HepG2 (cell line): ENCODE data around the gene ATN1. TPM values are rescaled to one million over a fixed set of nuclear protein-coding genes. Genes with fewer than 3 reads are reported as not detected.

Source experiments
- ATAC-seq: fragments of 200-7000 bp; cut with Tn5 transposase; 3 replicates; pipeline ENCODE4 v1.9.1; 2020; ENCODE audit warnings: mild to moderate bottlenecking, moderate library complexity
- BruUV-seq: library from RNA; stranded (reverse); fragments of 400-500 nt; replicated peaks from 2 replicates; lab custom pipeline; 2021; lab: Mats Ljungman, UMichigan
- CTCF ChIA-PET: fragments of 300-600 bp; formaldehyde crosslinking; extraction: SDS; loops from one replicate; lab custom pipeline; 2021; ENCODE audit warnings: low total read pairs, inconsistent platforms, low intra/inter-chr PET ratio; lab: Yijun Ruan, JAX
- POLR2A ChIA-PET: fragments of 350-600 bp; sonication (Branson Sonifier 250); formaldehyde crosslinking; loops from one replicate; lab custom pipeline; 2020; ENCODE audit warnings: antibody characterized with exemption, inconsistent platforms; lab: Yijun Ruan, JAX
- DNase-seq: peaks from one replicate; pipeline ENCODE4 v3.0.0-alpha.2; 2015; ENCODE audit warnings: low spot score
- FAIRE-seq: peaks from 3 replicates; lab custom pipeline; 2011; peaks lifted over from hg19 to GRCh38; lab: Jason Lieb, UNC
- H2AFZ ChIP-seq: one replicate; pipeline ENCODE4 v1.6.1; 2011; ENCODE audit warnings: low read length, inconsistent platforms
- H3K27ac ChIP-seq: fragments of 300-600 bp; 3 replicates; pipeline ENCODE4 v1.8.0; 2011; ENCODE audit warnings: mixed run types, mild to moderate bottlenecking, mixed read lengths, low read length, inconsistent platforms; ENCODE audit not compliant: insufficient read depth; ENCODE audit errors: extremely low read length
- H3K27me3 ChIP-seq, 2 experiments: fragments of 200-600 bp in 1 of 2; 2 replicates in 1 of 2; 3 replicates in 1 of 2; pipeline versions ENCODE4 v1.6.0 to v1.8.0; 2011; ENCODE audit warnings: low read length in 2 of 2, mild to moderate bottlenecking in 2 of 2, moderate library complexity in 2 of 2, inconsistent platforms in 1 of 2; ENCODE audit not compliant: insufficient read depth in 2 of 2, control insufficient read depth in 1 of 2
- H3K36me3 ChIP-seq, 2 experiments: fragments of 200-600 bp in 1 of 2; replicated peaks in 1 of 2; 2 replicates in 1 of 2; 3 replicates in 1 of 2; pipeline versions ENCODE4 v1.5.1 to v1.8.0; 2011; ENCODE audit warnings: low read length in 2 of 2, inconsistent platforms in 1 of 2; ENCODE audit not compliant: insufficient read depth in 2 of 2, control insufficient read depth in 1 of 2
- H3K4me1 ChIP-seq: 2 replicates; pipeline ENCODE4 v1.5.1; 2012; ENCODE audit warnings: low read length, inconsistent platforms; ENCODE audit not compliant: insufficient read depth
- H3K4me2 ChIP-seq: 2 replicates; pipeline ENCODE4 v1.6.0; 2011; ENCODE audit warnings: low read depth, low read length, inconsistent platforms
- H3K4me3 ChIP-seq, 3 experiments: fragments of 200-600 bp in 1 of 3; sonication (generic), shearing (Covaris generic) in 1 of 3; replicated peaks in 1 of 3; 2 replicates each; pipeline ENCODE4 v1.5.1; 2011 to 2016; ENCODE audit warnings: low read length in 3 of 3, inconsistent platforms in 2 of 3, low read depth in 2 of 3, mild to moderate bottlenecking in 2 of 3, control low read depth in 1 of 3, mixed read lengths in 1 of 3; ENCODE audit not compliant: insufficient read depth in 1 of 3
- H3K79me2 ChIP-seq: one replicate; pipeline ENCODE4 v1.6.1; 2011; ENCODE audit warnings: low read length, inconsistent platforms; ENCODE audit not compliant: insufficient read depth
- H3K9ac ChIP-seq: 2 replicates; pipeline ENCODE4 v1.6.0; 2011; ENCODE audit warnings: mild to moderate bottlenecking, low read depth, low read length, inconsistent platforms; ENCODE audit not compliant: insufficient read depth
- H3K9me3 ChIP-seq: 2 replicates; pipeline ENCODE4 v1.5.1; 2012; ENCODE audit warnings: mild to moderate bottlenecking, low read length
- H4K20me1 ChIP-seq: 2 replicates; pipeline ENCODE4 v1.6.0; 2011; ENCODE audit warnings: inconsistent platforms, mild to moderate bottlenecking, low read length, moderate library complexity; ENCODE audit not compliant: insufficient read depth
- GLI4 ChIP-seq: sonication (generic); formaldehyde crosslinking; IDR thresholded peaks from 2 replicates; pipeline ENCODE4 v1.5.1; 2020; ENCODE audit warnings: missing genetic modification reagents, mild to moderate bottlenecking, moderate library complexity, borderline replicate concordance
- MAZ ChIP-seq, 2 experiments: sonication (generic) in 1 of 2; formaldehyde crosslinking in 1 of 2; IDR thresholded peaks; 2 replicates each; pipeline versions ENCODE4 v1.5.0 to v1.6.1; 2012 to 2020; ENCODE audit warnings: low read depth in 2 of 2, mild to moderate bottlenecking in 2 of 2, borderline replicate concordance in 1 of 2, improper control_type of control experiment in 1 of 2, low read length in 1 of 2, missing genetic modification reagents in 1 of 2, moderate library complexity in 1 of 2
- POLR2G ChIP-seq: fragments of 200-400 bp; formaldehyde crosslinking; IDR thresholded peaks from 2 replicates; pipeline ENCODE4 v1.6.1; 2018; ENCODE audit warnings: mild to moderate bottlenecking, low read depth, low read length, moderate library complexity
- PRDM15 ChIP-seq: sonication (generic); formaldehyde crosslinking; IDR thresholded peaks from 2 replicates; pipeline ENCODE4 v1.4.0; 2020; ENCODE audit warnings: missing genetic modification reagents
- SAFB2 ChIP-seq: sonication (generic); formaldehyde crosslinking; IDR thresholded peaks from 2 replicates; pipeline ENCODE4 v1.5.1; 2020; ENCODE audit warnings: missing genetic modification reagents, low read depth, mild to moderate bottlenecking, borderline replicate concordance
- ZNF143 ChIP-seq: sonication (generic); formaldehyde crosslinking; IDR thresholded peaks from 2 replicates; pipeline ENCODE4 v1.4.0; 2020; ENCODE audit warnings: missing genetic modification reagents
- ZNF225 ChIP-seq: sonication (generic); formaldehyde crosslinking; IDR thresholded peaks from 2 replicates; pipeline ENCODE4 v1.4.0; 2020; ENCODE audit warnings: mild to moderate bottlenecking, missing genetic modification reagents
- ZNF570 ChIP-seq: sonication (generic); formaldehyde crosslinking; IDR thresholded peaks from 2 replicates; pipeline ENCODE4 v1.4.0; 2020; ENCODE audit warnings: mild to moderate bottlenecking, missing genetic modification reagents, borderline replicate concordance
- ZNF790 ChIP-seq: sonication (generic); formaldehyde crosslinking; IDR thresholded peaks from 2 replicates; pipeline ENCODE4 v1.8.0; 2022; ENCODE audit warnings: missing genetic modification reagents, mild to moderate bottlenecking, borderline replicate concordance
- WGBS: methylation state at CpG from one replicate; pipeline ENCODE4 v1.1.6; 2017; ENCODE audit warnings: low lambda C conversion rate; 5-methylcytosine and 5-hydroxymethylcytosine counted together
- in situ Hi-C: cut with HindIII; loops from 2 replicates; pipeline ENCODE4 v1.10.0; 2017; ENCODE audit warnings: low pct_unique_long_range_greater_than_20kb; ENCODE audit not compliant: extremely low pct_ligation_motif_present
- intact Hi-C: fragments of 100-400 bp; cut with micrococcal nuclease; formaldehyde crosslinking; loops from one replicate; pipeline ENCODE4 v1.10.0; 2022; ENCODE audit not compliant: unreplicated experiment
- polyA plus RNA-seq, 8 experiments: library from polyadenylated mRNA; depleted of rRNA in 3 of 8; stranded (reverse) in 7 of 8; unstranded in 1 of 8; fragments of >200 nt; fragmentation: Illumina TruSeq in 4 of 8; extraction: Trizol in 4 of 8; gene quantifications; 2 replicates each; pipeline versions ENCODE4 v1.2.1 to v1.2.3, GENCODE V29; 2011 to 2016; ENCODE audit warnings: low read depth in 4 of 8, missing spikeins in 1 of 8, mixed read lengths in 1 of 8; ENCODE audit not compliant: insufficient read depth in 1 of 8
- total RNA-seq, 5 experiments: library from RNA; depleted of rRNA; stranded (reverse); fragments of >200 nt; fragmentation: Illumina TruSeq; extraction: Trizol; gene quantifications; 2 replicates each; pipeline ENCODE4 v1.2.3, GENCODE V29; 2016; ENCODE audit warnings: low read depth in 1 of 5
- TF ChIP-seq, protein P1 (sequence below): sonication (generic); formaldehyde crosslinking; IDR thresholded peaks from 2 replicates; pipeline ENCODE4 v1.8.0; 2022; ENCODE audit warnings: mild to moderate bottlenecking, missing genetic modification reagents; ENCODE audit not compliant: insufficient replicate concordance
- TF ChIP-seq, protein P2 (sequence below): sonication (generic); formaldehyde crosslinking; IDR thresholded peaks from 2 replicates; pipeline ENCODE4 v1.4.0; 2020; ENCODE audit warnings: mild to moderate bottlenecking, missing genetic modification reagents

Gene ATN1
- total and polyA plus RNA-seq, 2 of the 13 experiments (the other 11 are each of a cell fraction or from before 2014, with no cell fraction given), result 2.1 to 8.6 TPM

DNA sequence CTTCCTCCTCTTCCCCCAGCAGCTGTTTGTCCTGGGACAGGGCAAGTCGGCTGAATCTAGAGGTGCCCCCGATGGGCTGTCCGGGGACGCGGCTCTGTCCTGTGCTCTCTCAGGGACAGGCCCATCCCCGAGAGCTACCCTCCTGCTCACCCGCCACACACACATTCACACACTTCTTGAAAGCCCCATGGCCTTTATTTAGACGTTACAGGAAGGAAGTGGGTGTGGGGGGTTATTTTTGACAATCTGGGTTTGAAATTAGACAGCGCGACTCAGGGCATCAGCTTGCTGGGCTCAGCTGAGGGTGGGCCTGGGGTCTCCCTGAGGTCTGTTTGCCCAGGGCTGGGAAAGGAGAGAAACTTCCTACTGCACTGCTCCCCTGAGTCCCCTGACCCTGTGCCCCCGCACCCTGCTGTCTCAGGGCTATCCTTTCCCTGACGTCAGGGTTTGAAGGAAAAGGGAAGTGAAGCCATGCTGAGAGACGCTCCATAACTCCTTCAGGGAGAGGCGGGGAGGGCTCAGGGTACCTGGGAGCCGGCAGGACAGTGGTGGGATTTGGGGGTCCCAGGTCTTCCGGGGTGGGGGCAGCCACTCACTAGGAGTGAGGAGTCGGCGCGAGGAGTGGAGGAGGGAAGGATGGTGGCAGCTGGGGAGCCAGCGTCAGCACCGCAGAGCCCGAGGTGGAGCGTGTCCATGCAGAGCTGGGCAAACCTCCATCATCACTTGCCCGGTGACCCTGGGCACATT is 31.5 kb downstream of the ATN1 start (continued):
- TF ChIP-seq, protein P1, sequence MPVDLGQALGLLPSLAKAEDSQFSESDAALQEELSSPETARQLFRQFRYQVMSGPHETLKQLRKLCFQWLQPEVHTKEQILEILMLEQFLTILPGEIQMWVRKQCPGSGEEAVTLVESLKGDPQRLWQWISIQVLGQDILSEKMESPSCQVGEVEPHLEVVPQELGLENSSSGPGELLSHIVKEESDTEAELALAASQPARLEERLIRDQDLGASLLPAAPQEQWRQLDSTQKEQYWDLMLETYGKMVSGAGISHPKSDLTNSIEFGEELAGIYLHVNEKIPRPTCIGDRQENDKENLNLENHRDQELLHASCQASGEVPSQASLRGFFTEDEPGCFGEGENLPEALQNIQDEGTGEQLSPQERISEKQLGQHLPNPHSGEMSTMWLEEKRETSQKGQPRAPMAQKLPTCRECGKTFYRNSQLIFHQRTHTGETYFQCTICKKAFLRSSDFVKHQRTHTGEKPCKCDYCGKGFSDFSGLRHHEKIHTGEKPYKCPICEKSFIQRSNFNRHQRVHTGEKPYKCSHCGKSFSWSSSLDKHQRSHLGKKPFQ (CRISPR knock-in tag), result no peak
- TF ChIP-seq MAZ (IDR thresholded peaks at IDR 0.05; ENCODE audit: borderline replicate concordance, low read depth, low read length), result no peak
- TF ChIP-seq MAZ (CRISPR knock-in tag; IDR thresholded peaks at IDR 0.05; ENCODE audit: low read depth), result no peak
- TF ChIP-seq ZNF225, result no peak
- TF ChIP-seq, all 625 proteins: peak for 0

DNA sequence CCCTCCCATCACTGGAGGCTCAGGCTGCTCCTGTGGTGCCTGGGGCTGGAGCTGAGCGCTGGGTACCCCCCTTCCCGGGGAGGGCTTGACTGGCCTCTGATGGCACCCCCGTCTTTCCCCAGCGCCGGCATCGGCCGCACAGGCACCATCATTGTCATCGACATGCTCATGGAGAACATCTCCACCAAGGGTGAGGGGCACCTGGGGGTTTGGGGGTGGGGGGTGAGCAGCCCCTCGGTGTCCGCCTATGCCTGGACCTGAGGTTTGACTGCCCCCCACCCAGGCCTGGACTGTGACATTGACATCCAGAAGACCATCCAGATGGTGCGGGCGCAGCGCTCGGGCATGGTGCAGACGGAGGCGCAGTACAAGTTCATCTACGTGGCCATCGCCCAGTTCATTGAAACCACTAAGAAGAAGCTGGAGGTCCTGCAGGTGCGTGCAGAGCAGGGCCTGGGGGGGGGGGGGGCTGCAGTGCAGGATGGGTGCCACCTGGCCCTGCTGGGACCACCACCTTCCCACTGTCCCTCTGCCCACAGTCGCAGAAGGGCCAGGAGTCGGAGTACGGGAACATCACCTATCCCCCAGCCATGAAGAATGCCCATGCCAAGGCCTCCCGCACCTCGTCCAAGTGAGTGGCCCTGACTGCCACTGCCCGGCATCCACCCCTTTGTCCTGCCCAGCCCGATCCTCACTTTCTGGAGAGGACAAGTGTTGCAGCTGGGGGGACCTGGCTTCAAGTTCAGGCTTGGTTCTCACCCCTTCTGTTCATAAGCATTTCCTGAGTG is 32.2 kb downstream of the ATN1 start:
- H3K27me3 ChIP-seq, result no peaks in the 10 kb centered on the region
- no peak overlapping the region for H3K4me3 ChIP-seq
- no peak overlapping the region for H3K9ac ChIP-seq
- H3K4me1 ChIP-seq, result peaks cover 33% of the 10 kb centered on the region
- intact Hi-C loops (no loop called here), in situ Hi-C loops (no loop called here)
- POLR2A ChIA-PET, result interaction anchor here (3.4 to 8.0 kb wide), 2 partner anchors 14 to 58 kb away, joined by 16 to 180 read pairs; partner anchors contain the start of genes C12orf57, LPCAT3 and RNU7-1
- BruUV-seq, result no TSS peak
- 92% methylated on average over 13 of the region's 26 CpGs for WGBS
- H3K36me3 ChIP-seq, result no peaks in the 10 kb centered on the region; a peak in 1 of 5 replicates
- no peak for DNase-seq
- H3K27ac ChIP-seq, result no peak overlapping the region
- no peak overlapping the region for H2AFZ ChIP-seq
- FAIRE-seq, result no peak
- no peaks in the 10 kb centered on the region for H3K79me2 ChIP-seq
- H3K4me2 ChIP-seq, result no peak overlapping the region
- TF ChIP-seq POLR2G (no peak), ZNF143 (no peak), PRDM15 (no peak), GLI4 (CRISPR knock-in tag) (no peak), SAFB2 (CRISPR knock-in tag) (no peak), ZNF790 (no peak), ZNF570 (CRISPR knock-in tag) (no peak)
- TF ChIP-seq, protein P2, sequence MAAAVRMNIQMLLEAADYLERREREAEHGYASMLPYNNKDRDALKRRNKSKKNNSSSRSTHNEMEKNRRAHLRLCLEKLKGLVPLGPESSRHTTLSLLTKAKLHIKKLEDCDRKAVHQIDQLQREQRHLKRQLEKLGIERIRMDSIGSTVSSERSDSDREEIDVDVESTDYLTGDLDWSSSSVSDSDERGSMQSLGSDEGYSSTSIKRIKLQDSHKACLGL (CRISPR knock-in tag), result no peak
- no peaks in the 10 kb centered on the region for H3K9me3 ChIP-seq
- no peak for ATAC-seq
- H4K20me1 ChIP-seq, result no peaks in the 10 kb centered on the region
- CTCF ChIA-PET, result no interaction called here
